HG03139 (cell line): ENCODE data around the gene ADAM12.
A peak's percentile ranks its signal among the peaks of the same experiment; 100 is the strongest.
"Not testable (repeated sequence)": the region's sequence is repeated elsewhere in the genome, so short reads cannot be mapped to it uniquely, and the experiment has no call there.

ENCODE experiments used
- ATAC-seq: cut with Tn5 transposase; IDR thresholded peaks from one replicate; pipeline ENCODE4 v1.9.1; 2021; ENCODE audit not compliant: unreplicated experiment

ADAM12 gene

DNA sequence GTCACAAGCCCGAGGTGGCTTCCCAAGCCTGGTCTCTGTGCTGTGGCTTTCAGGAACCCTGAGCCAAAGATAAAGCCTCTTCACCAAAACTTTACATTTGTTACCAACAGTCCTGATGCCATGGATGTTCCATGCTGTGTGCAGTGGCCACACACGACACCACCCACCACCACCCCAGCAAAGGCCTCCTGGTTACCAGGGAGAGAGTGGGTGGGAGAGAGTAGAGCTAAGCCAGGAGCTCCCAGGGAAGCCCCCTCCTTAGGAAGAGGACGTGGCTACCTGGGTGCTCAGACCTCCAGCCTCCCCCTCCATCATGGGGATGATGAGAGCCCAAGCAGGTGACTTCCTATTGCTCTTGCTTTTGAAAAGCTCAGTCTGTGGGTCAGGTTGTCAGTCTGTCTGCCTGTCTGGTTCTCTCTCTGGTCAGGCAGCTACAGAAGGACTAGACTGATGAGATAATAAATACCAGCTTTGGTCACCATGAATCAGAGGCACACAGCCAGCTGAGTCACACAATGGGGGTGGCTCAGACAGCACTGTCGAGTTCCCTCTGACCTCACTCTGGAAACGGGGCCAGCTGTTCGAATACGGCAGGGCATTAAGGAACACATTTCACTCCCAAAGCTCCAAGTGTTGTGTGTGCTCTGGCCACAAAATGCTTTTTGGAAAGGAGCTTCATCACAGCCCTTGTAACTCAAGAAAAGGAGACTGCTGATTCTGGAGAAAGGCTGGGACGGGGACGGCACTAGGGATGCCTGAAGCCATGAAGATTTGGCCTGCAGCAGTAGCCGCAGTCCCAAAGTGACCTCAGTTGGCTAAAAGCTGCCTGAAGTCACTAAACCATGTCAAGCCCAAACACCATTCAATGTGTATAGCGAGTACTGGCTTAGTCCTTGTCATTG lies 325.9 kb downstream of the ADAM12 start:
- ATAC-seq: no peak

DNA sequence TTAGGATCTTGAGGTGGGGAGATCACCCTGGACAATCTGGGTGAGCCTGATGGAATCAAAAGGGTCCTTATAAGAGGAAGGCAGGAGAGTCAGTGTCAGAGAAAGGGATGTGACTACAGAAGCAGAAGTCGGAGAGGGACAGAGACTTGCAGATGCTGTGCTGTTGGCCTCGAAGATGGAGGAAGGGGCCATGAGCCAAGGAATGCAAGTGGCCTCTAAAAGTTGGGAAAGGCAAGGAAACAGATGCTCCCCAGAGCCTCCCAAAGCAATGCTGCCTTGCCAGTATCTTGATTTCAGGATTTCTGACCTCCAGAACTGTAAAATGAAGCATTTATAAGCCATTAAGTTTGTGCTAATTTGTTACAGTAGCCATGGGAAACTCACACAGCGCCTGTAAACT lies 326.8 kb downstream of the ADAM12 start:
- no peak for ATAC-seq

DNA sequence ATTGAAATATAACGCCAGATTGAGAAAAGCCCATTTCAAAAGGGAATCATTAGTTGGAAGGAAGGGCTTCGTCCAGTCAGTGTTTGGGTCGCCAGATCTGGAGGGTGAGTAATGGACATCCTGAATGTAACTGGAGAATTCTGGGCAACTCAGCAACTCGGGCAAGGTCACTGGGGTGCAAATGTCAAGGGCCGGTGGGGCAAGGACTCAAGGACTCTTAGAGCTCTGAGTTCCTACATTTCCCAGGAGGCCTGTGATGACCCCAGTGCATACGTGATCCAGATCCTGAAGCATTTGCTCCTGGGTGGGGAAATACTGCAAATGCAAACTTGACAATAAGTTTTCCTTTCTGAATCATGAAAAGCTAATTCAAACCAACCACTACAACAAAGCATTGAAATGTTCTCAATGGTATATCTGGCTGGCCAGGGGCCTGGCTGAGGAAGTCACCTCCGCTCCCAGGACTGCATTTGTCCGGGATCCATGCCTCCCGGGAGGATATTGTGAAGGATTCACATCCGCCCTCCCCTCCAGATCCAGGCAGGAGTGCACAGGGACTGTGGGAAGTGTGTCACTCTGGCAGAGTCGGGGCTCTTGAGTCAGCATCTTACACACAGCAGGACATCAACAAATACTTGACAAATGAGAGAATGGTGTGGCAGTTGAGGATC lies 327.9 kb downstream of the ADAM12 start:
- no peak for ATAC-seq

DNA sequence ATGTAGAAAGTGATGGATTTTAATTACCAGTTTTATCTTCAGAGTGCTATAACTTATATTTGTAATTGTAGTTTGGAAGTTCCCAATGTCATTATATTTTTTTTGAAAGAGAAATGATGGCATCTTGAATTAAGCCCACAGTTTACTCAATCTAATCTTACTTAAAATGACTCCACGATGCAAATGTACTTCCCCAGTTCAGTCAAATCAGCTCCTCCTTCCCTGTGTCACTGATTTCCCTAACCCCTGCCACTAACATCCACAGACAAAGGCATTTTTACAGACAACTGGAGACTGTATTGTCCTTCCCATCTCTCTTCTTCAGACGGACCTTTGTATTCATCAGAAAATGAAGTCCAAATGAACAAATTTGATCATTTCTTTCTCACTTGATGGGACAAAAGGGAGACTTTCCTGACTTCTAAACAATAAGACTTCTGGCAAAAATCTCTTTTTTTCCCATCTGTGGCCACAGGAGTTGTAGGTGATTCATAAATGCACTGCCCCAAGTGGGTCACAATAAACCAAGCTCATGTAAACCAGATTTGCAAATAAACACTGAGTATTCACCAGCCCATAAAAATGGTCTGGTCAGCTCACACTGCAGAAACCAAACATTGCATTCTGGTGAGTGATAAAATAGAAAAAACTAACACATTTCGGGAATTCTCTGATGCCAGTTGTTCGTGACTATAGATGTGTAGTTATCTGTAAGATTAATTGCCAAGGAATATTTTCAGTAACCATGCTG lies 329.0 kb downstream of the ADAM12 start:
- ATAC-seq: no peak

DNA sequence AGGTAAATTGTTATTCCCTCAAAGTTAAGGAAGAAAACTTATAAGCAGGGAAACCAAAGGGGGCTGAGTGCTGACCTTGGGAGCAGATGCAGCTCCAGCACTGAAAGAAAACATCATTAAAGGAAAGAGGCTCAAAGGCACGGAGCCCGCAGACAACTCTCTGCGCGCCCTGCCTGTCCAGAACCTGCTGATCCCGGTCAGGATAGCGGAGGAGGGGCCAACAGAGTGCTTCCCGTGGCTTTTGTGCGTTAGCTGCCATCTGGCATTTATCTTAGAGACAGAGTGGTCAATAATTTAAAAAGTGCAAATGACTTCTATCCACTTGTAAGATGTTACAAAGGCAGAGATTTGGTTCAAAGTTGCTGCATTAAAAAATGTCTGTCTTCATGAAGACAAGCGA lies 329.8 kb downstream of the ADAM12 start:
- no peak for ATAC-seq

DNA sequence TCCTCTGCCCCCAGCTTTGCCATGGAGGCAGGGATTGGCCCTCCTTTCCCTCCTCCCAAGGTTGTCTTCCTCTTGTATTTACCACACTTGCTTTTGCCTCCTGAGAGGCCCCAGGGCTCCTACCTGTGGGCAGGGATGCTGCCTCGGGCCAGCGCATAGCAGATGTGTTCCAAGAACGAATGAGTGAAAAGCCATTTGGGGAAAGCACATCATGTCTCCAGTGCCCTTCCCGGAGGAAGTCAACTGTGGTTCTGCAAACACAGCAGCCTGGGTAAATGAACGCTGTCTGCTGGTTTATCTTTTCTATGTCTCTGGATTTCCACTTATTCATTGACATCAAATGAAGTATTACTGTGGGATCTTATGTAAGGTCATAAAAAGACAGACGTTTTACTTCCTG lies 330.2 kb downstream of the ADAM12 start:
- ATAC-seq: no peak

DNA sequence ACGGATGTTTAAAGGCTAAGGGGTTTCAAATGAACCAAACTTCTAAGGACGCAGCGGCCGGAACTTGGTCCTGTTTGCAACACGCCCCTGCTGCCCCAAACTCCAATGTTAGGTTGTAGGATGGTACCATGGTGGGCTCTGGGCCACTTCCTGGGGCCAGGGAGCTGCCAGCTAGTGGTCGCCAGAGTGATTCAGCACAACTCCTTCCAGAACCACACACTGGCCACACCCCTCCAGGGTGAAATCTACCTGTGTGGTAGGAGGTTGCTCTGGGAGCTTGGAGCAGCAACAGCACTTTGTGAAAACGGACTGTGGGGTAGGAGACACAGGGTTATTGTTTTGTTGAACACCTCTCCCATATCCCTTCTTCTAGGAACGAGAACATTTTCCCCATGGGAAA lies 330.8 kb downstream of the ADAM12 start:
- no peak for ATAC-seq

DNA sequence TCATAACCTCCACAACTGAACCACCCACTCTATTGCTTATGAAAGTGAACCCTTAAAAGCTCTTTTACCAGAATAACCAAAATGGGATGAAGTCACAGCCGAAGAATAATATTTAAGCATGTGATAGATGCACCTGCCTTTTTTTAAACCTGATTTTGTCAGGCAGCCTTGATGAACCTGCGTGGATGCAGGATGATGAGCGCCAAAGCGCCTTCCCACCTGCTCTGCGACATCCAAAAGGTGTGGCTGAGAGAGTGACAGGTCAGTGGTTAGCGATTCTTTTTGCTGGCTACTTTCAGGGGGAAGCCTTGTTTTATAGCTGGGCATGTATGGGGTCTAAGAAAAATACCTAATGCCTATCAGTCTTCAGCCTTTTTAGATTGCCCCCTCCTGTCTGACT lies 334.1 kb downstream of the ADAM12 start:
- ATAC-seq: no peak

DNA sequence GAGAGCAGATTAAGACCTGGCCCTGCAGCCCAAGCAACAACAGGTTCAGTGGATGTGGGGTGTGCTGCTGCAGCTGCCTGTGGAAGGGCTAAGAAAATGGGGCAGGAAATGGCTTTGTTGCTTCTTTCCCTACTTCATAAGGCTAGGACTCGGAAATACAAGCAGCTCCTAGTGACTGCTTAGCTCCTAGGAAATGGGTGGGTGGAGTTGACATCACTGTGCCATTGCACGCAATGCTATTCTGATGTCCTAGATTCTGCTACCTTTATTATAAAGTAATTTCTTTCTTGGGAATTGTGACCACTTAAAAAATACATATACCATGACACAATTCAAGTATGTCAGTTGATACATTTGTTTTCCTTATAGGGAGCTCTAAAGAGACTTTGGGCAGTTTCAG lies 336.1 kb downstream of the ADAM12 start:
- ATAC-seq: no peak

DNA sequence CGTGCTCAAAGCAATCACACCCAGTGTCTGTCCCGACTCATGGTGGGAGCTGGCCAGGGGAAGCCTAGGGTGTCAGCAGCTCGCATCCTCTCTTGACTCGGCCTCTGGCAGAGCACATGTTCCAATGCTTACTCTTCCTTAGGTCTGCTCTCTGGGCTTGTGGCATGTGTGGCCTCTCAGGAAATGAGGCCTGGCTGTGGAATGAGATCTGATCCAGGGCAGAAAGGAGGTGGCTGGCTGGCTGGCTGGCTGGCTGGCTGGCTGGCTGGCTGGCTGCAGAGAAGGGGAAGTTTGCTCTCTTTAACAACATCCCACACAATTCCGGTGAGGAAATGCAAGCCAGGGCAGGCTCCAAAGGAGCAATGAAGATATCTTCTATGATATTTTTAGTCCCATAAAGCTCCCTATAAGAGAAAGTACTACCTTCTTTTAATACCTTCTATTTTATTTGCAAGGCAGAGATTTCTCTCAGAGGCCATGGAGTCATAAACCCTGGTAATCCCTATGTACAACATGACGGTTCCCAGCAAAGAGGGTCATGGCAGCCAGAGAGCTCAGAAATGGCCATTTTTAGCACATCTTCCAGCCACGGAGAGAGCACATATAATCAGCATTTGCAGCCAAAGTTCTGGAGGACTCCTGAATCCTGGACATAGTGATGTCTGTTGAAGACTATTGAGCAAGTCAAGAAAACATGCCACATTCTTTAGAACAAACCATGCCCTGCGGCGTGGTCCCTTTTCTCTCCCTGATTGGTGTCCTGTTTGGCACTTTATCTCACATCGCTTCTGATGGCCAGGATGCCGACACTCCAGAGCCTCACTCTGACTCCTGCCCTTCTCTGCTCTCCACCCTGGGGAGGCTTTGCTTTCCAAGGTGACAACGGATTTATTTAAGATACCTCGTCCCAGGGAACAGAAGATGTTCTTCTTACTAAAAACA lies 338.2 kb downstream of the ADAM12 start:
- no peak for ATAC-seq

DNA sequence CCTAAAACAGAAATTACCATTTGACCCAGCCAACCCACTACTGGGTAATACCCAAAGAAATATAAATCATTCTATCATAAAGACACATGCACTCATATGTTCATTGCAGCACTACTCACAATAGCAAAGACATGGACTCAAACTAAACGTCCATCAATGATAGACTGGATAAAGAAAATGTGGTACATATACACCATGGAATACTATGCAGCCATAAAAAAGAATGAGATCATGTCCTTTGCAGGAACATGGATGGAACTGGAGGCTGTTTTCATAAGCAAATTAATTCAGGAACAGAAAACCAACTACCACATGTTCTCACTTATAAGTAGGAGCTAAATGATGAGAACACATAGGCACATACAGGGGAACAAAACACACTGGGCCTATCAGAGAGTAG lies 340.5 kb downstream of the ADAM12 start:
- ATAC-seq: not testable (repeated sequence)

DNA sequence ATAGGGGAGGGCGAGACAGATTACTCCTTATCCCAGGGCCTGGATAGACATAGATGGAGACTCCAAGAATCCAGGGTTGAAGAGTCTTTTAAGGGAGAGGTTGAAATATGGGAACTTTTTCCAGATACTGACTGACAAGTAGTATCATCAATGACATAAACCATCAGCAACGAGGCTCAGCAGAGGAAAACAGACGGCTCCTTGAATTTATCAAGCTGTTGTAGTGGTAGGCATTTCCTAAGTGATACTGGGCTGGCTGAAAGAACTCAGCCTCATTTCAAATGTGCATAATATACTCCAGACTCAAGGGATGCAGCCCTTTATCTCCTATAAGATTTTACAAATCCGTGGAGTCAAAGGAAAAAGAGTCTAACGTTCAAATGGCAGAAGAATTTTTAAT lies 341.4 kb downstream of the ADAM12 start:
- no peak for ATAC-seq

DNA sequence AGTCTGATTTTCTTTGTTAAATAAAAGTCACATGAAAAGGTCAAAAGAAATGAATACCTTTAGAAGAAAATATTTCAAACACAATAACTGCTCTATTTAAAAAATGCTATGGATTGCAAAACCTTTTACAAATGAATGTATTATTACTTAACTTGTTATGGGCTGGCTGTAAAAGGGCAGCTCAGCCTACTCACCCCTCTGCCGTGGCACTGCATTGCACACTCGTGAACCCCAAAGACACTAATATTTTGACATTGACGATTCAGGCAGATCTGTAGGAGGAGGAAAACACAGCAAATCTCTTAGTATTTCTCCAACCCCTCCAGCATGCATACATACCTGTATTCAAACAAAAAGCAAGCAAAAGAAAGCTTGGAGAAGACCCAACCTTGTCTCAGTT lies 342.4 kb downstream of the ADAM12 start:
- ATAC-seq: no peak

DNA sequence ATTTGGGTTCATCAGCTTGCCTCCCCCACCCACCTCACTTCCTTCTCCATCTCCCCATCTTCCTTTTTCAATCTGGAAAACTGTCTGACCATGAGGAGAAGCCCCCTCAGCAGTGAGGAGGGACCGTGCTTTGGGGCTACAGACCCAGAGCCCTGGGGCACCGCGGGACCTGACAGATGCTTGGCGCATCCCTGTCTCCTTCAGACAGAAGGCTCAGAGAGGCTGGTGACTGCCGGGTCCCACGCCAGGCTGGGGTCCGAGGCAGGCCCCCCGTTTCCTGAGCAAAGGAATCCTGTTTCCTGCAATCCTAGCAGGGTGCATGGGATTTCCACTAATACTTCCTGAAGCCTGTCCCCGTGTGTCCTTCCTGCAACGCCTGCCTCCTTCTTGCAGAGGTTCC lies 344.9 kb downstream of the ADAM12 start:
- ATAC-seq: no peak

DNA sequence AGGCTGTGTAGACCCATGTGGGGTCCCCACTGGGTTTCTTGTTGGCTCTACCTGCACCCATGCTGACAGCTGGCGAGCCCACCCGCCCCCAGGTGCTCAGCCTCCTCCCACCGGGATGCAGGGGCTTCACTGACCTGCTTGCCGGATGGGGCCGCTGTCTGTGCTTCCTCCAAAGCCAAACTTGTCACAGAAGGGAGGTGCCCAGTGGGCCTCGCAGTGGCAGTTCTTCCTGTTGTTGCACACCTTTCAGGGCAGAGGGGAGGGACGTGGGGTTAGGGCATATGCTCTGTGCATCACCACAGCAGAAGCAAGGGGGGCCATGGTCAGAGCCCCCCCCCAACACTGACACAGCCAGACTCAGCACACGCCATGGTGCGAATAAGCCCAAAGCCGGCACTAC lies 345.4 kb downstream of the ADAM12 start:
- no peak for ATAC-seq

DNA sequence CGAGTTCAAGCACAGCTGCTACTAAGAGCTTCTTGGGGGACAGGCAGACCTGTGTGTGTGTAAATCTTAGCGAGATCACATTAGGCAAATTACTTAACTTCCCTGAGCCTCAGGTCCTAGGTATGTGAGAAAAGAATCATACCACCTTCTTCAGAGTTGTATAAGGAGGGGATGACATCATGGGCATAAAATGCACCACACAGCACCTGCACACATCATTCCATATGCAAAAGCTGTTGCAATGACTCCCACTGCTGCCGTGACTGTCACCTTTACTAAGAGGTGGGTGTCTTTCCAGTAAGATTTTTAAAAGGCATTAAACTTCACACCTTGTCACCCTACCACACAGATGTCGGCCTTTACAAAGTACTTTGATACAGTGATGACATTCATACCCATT lies 345.9 kb downstream of the ADAM12 start:
- no peak for ATAC-seq

DNA sequence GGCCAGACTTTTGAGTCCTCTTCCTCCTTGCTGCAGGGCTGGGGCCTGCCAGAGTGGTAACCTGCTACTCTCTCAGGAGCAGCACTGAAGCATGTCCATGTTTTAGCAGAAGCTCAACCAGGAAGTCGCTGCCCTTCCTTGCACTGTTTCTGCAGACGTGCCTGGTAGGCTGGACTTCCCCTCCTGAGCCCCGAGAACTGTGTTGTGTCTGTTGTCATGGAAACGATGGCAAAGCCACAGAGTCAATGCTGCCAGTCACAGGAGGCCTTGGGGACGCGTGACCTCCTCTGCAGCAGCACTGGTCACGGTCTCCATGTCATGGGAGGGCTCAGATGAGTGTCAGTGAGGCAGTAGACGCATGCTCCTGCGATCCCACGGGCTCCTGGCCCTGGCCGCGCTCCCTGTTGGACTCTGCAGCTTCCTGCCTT lies 346.5 kb downstream of the ADAM12 start:
- peak; percentile 98 for ATAC-seq

DNA sequence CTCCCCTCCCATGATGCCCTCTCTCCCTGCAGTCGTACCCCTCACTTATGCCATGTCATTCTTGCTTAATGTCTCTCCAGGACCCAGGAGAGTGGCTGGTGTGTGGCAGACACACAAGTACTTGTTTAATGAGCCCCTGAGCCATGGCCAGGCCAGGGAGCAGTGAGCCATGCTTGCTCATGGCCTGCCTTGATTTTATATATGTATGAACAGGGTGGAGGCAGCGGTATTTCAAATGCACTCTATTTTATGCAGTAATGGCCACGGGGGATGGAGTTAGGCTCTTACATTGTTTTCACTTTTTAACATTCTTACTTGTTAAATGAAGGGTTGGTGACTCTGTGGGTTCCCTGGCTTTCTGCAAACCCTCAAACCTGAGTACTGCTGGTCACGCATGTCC lies 347.2 kb downstream of the ADAM12 start:
- no peak for ATAC-seq

DNA sequence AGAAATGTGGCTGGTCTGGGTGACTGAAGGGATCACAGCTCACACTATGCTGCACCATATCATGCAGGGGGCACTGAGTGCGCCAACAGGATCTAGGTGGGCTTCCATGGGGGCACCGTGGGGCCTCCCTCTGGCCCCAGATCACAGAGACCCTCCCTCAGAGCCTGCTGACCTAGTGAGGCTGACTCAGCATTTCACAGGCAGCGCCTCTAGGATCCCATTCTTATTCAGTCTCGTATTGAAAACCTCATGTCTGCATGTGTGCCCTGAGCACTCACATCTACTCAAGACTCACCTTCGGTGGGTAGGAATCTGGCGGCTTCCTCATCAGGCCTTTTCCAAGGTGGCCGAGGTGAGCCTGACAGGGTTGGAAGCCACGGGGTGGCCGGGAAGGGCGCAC lies 350.3 kb downstream of the ADAM12 start:
- no peak for ATAC-seq

DNA sequence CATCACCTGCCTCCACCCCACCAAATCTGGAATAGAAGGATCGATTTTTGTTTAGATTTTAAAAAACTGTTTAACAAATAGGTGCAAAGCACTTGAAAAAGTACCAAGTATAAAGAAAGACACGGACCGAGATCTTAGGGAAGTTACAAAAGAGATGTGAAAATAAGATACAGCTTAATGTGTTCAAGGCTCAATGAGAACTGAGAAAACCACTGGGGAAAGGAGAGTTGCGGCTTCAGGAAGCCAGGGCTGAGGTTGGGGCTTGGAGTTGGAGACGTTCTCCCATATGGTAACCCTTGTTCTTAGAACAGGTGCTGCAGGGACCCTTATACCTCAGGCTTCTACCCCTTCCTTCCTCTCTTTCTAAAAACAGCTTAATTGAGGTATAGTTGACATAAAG lies 351.8 kb downstream of the ADAM12 start:
- ATAC-seq: no peak

DNA sequence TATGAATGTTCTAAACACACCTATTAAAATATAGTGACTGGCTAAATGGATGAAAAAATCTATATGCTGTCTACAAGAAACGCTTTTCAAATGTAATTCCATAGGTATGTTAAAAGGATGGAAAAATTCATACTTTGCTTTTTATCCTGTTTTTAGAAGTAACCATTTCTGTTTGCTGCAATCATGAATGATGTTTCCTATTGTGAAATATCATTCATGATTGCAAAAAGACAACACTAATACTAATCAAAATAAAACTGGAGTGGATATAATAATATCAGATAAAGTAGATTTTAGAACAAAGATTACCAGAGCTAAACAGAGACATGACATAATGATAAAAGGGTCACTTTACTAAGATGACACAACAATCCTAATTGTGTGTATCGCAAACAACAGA lies 353.7 kb downstream of the ADAM12 start:
- ATAC-seq: no peak
